H9 (cell line): ENCODE results near the gene MED31. TPM values are rescaled to one million over a fixed set of nuclear protein-coding genes. Genes with fewer than 3 reads are reported as not detected.

Experiments used
- DNase-seq: peaks from one replicate; pipeline ENCODE4 v3.0.0-alpha.2; 2017
- H2AFZ ChIP-seq: one replicate; pipeline ENCODE4 v1.6.1; 2013; ENCODE audit warnings: mild to moderate bottlenecking, low read length, control low read depth, moderate library complexity
- H2AK5ac ChIP-seq: 2 replicates; pipeline ENCODE4 v1.6.1; 2013; ENCODE audit warnings: low read length, control low read depth, mixed read lengths; ENCODE audit not compliant: insufficient read length
- H2BK120ac ChIP-seq: one replicate; pipeline ENCODE4 v1.6.1; 2013; ENCODE audit warnings: low read depth, mild to moderate bottlenecking, low read length, control low read depth, inconsistent platforms; ENCODE audit not compliant: poor library complexity, severe bottlenecking
- H2BK12ac ChIP-seq: 2 replicates; pipeline ENCODE4 v1.6.1; 2013; ENCODE audit warnings: low read length, control low read depth, mixed read lengths, low read depth; ENCODE audit not compliant: insufficient read length
- H2BK15ac ChIP-seq: 2 replicates; pipeline ENCODE4 v1.6.1; 2013; ENCODE audit warnings: low read depth, low read length, control low read depth
- H2BK20ac ChIP-seq: one replicate; pipeline ENCODE4 v1.6.1; 2013; ENCODE audit warnings: low read depth, mild to moderate bottlenecking, low read length, control low read depth, inconsistent platforms; ENCODE audit not compliant: poor library complexity, severe bottlenecking
- H2BK5ac ChIP-seq: 2 replicates; pipeline ENCODE4 v1.6.1; 2013; ENCODE audit warnings: low read length, control low read depth, mixed read lengths; ENCODE audit not compliant: insufficient read length
- H3K14ac ChIP-seq: 2 replicates; pipeline ENCODE4 v1.6.1; 2013; ENCODE audit warnings: low read length, control low read depth; ENCODE audit not compliant: insufficient read depth
- H3K18ac ChIP-seq: 2 replicates; pipeline ENCODE4 v1.6.1; 2013; ENCODE audit warnings: low read depth, mild to moderate bottlenecking, mixed read lengths, low read length, control low read depth; ENCODE audit not compliant: insufficient read length
- H3K23ac ChIP-seq: 2 replicates; pipeline ENCODE4 v1.6.1; 2013; ENCODE audit warnings: low read length, control low read depth, mixed read lengths, low read depth; ENCODE audit not compliant: insufficient read length
- H3K23me2 ChIP-seq: 2 replicates; pipeline ENCODE4 v1.6.1; 2013; ENCODE audit warnings: low read depth, mild to moderate bottlenecking, mixed read lengths, low read length, control low read depth; ENCODE audit not compliant: insufficient read length, poor library complexity, severe bottlenecking
- H3K27ac ChIP-seq: 2 replicates; pipeline ENCODE4 v1.5.1; 2013; ENCODE audit warnings: low read length, control low read depth, mixed read lengths, low read depth; ENCODE audit not compliant: insufficient read length
- H3K27me3 ChIP-seq: 2 replicates; pipeline ENCODE4 v1.6.1; 2013; ENCODE audit warnings: low read length, control low read depth, inconsistent platforms; ENCODE audit not compliant: insufficient read depth
- H3K4ac ChIP-seq: 2 replicates; pipeline ENCODE4 v1.6.1; 2013; ENCODE audit warnings: low read depth, mild to moderate bottlenecking, control low read depth, inconsistent platforms, low read length, moderate library complexity
- H3K4me1 ChIP-seq: 2 replicates; pipeline ENCODE4 v1.6.1; 2013; ENCODE audit warnings: low read length, control low read depth, inconsistent platforms; ENCODE audit not compliant: insufficient read depth
- H3K4me2 ChIP-seq: 2 replicates; pipeline ENCODE4 v1.6.1; 2013; ENCODE audit warnings: low read length, control low read depth, mixed read lengths; ENCODE audit not compliant: insufficient read length, insufficient read depth
- H3K56ac ChIP-seq: 2 replicates; pipeline ENCODE4 v1.6.1; 2013; ENCODE audit warnings: low read depth, mild to moderate bottlenecking, mixed read lengths, low read length, control low read depth; ENCODE audit not compliant: insufficient read length
- H3K79me1 ChIP-seq: 2 replicates; pipeline ENCODE4 v1.6.1; 2013; ENCODE audit warnings: low read depth, mild to moderate bottlenecking, moderate library complexity, low read length, control low read depth, inconsistent platforms; ENCODE audit not compliant: insufficient read depth, poor library complexity, severe bottlenecking
- H3K79me2 ChIP-seq: 2 replicates; pipeline ENCODE4 v1.6.1; 2013; ENCODE audit warnings: low read length, control low read depth, inconsistent platforms; ENCODE audit not compliant: insufficient read depth
- H3K9ac ChIP-seq: 2 replicates; pipeline ENCODE4 v1.6.1; 2013; ENCODE audit warnings: low read length, control low read depth, mixed read lengths; ENCODE audit not compliant: insufficient read length; ENCODE audit errors: extremely low read depth
- H3K9me3 ChIP-seq: one replicate; pipeline ENCODE4 v1.6.1; 2013; ENCODE audit warnings: low read depth, low read length, inconsistent platforms; ENCODE audit not compliant: control insufficient read depth
- H3T11ph ChIP-seq: one replicate; pipeline ENCODE4 v1.6.1; 2013; ENCODE audit warnings: mild to moderate bottlenecking, low read length, control low read depth, inconsistent platforms
- H4K20me1 ChIP-seq: one replicate; pipeline ENCODE4 v1.6.1; 2013; ENCODE audit not compliant: control insufficient read depth, insufficient read length, insufficient read depth
- H4K5ac ChIP-seq: 2 replicates; pipeline ENCODE4 v1.6.1; 2013; ENCODE audit warnings: low read depth, mild to moderate bottlenecking, mixed read lengths, low read length, control low read depth; ENCODE audit not compliant: insufficient read length
- H4K8ac ChIP-seq: replicated peaks from 2 replicates; pipeline ENCODE4 v1.6.1; 2013; ENCODE audit warnings: low read length, control low read depth, mixed read lengths, low read depth; ENCODE audit not compliant: insufficient read length
- H4K91ac ChIP-seq: 2 replicates; pipeline ENCODE4 v1.6.1; 2013; ENCODE audit warnings: low read depth, mild to moderate bottlenecking, moderate library complexity, mixed read lengths, low read length, control low read depth; ENCODE audit not compliant: insufficient read length
- H3K27ac Mint-ChIP-seq, 3 experiments: 2 replicates in 2 of 3; 3 replicates in 1 of 3; pipeline ENCODE4 v1.8.0; 2020 to 2021; ENCODE audit warnings: mixed read lengths in 3 of 3, mild to moderate bottlenecking in 1 of 3, moderate library complexity in 1 of 3
- H3K27me3 Mint-ChIP-seq: 2 replicates; pipeline ENCODE4 v1.8.0; 2021; ENCODE audit warnings: low read depth, mild to moderate bottlenecking, moderate library complexity, mixed read lengths
- H3K36me3 Mint-ChIP-seq, 3 experiments: 2 replicates in 2 of 3; 3 replicates in 1 of 3; pipeline ENCODE4 v1.8.0; 2020 to 2021; ENCODE audit warnings: low read depth in 3 of 3, mixed read lengths in 3 of 3; ENCODE audit not compliant: insufficient read depth in 1 of 3
- H3K4me1 Mint-ChIP-seq, 2 experiments: 2 replicates each; pipeline ENCODE4 v1.8.0; 2020; ENCODE audit warnings: mixed read lengths in 2 of 2
- H3K4me3 Mint-ChIP-seq, 2 experiments: 2 replicates in 1 of 2; 3 replicates in 1 of 2; pipeline ENCODE4 v1.8.0; 2020 to 2021; ENCODE audit warnings: mild to moderate bottlenecking in 2 of 2, mixed read lengths in 2 of 2, moderate library complexity in 1 of 2
- H3K9me3 Mint-ChIP-seq, 2 experiments: 2 replicates in 1 of 2; 3 replicates in 1 of 2; pipeline ENCODE4 v1.8.0; 2020; ENCODE audit warnings: mild to moderate bottlenecking in 2 of 2, mixed read lengths in 2 of 2, moderate library complexity in 1 of 2
- CTCF ChIP-seq: fragments of 200-600 bp; sonication (generic); conservative IDR thresholded peaks from 3 replicates; pipeline ENCODE4 v1.8.0; 2021; ENCODE audit warnings: antibody characterized with exemption, mild to moderate bottlenecking
- WGBS: extraction: QIAGEN DNeasy Blood & Tissue Kit; methylation state at CpG from one replicate; pipeline ENCODE4 v1.1.7; 2013; ENCODE audit warnings: missing lambda C conversion rate, low lambda C conversion rate, mixed read lengths; ENCODE audit not compliant: insufficient read length; ENCODE audit errors: extremely low coverage; 5-methylcytosine and 5-hydroxymethylcytosine counted together
- total RNA-seq: library from RNA; stranded (reverse); gene quantifications from 2 replicates; pipeline ENCODE4 v1.2.1, GENCODE V29; 2021

The MED31 gene
- total RNA-seq, 1 experiment from 2014 or later: 11.8 TPM

GRCh38 chr17:6691546-6691945 is 40.1 kb upstream of the MED31 start:
- Histone ChIP-seq H4K20me1 (no peaks in the 10 kb centered on the region), H2BK12ac (no peak overlapping the region), H3K14ac (no peak overlapping the region), H3K79me2 (no peaks in the 10 kb centered on the region), H4K91ac (no peak overlapping the region), H2BK120ac (no peak overlapping the region), H3K4ac (no peak overlapping the region), H3K23ac (no peak overlapping the region), H2BK5ac (no peak overlapping the region), H3K56ac (no peak overlapping the region), H3K4me2 (no peak overlapping the region), H3K79me1 (no peaks in the 10 kb centered on the region), H2BK15ac (no peak overlapping the region), H2AFZ (no peak overlapping the region), H3T11ph (no peak overlapping the region), H3K9me3 (no peaks in the 10 kb centered on the region), H3K18ac (no peak overlapping the region), H3K23me2 (no peaks in the 10 kb centered on the region), H4K5ac (no peak overlapping the region), H4K8ac (no peak overlapping the region), H3K9ac (no peak overlapping the region), H2BK20ac (no peak overlapping the region), H3K27ac (no peak overlapping the region), H2AK5ac (no peak overlapping the region), H3K27me3 (no peaks in the 10 kb centered on the region), H3K4me1 (no peaks in the 10 kb centered on the region)
- no peak overlapping the region for H3K4me3 Mint-ChIP-seq
- no CpG with 5 or more reads among the region's 3 CpGs for WGBS
- H3K36me3 Mint-ChIP-seq: no peaks in the 10 kb centered on the region
- H3K27me3 Mint-ChIP-seq: peaks cover 19% of the 10 kb centered on the region
- H3K4me1 Mint-ChIP-seq: no peaks in the 10 kb centered on the region
- TF ChIP-seq CTCF: no peak
- no peaks in the 10 kb centered on the region for H3K9me3 Mint-ChIP-seq
- H3K27ac Mint-ChIP-seq: no peak overlapping the region; a peak in 1 of 7 replicates
- DNase-seq: no peak
